Measurements from ENCODE around the gene C1orf35.

Gene C1orf35

GRCh38 chr1:228079013-228079412, 24.1 kb downstream of the C1orf35 start:
- DNase-seq (ENCODE audit: low read depth), result no peak

DNA sequence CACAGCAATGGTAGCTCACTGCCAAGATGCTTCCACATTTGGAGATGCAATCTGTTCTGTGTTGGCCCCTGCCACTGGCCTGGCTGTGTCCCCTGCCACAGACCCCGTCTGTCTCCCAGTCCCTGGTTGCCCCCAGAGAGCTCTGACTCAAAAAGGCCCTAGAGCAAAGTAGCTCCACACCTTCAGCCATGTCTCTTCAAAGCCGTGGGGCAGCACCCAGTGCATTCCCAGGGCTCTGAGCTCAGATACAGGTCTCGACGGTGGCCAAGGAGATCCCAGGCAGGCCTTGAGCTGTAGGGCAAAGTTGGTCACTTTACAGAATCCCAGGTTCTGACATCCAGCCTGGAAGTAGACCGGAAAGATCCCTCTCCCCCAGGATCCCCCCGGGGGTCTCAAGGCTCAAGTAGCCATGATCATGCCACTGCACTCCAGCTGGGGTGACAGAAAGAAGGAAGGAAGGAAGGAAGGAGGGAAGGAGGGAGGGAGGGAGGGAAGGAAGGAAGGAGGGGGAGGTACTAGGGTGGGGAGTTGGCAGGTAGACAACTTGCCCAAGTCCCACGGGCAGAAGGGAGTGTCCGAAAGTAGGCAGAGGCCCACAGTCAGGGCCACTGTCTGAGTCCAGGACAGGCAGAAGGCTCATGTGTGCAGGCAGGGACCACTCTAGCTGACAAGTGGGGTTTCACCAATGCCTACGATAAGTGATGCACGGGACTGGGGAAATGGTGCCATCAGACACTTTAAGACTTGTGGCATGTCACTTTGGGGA, 25.4 kb downstream of the C1orf35 start:
- no peak for DNase-seq (ENCODE audit: low read depth)

DNA sequence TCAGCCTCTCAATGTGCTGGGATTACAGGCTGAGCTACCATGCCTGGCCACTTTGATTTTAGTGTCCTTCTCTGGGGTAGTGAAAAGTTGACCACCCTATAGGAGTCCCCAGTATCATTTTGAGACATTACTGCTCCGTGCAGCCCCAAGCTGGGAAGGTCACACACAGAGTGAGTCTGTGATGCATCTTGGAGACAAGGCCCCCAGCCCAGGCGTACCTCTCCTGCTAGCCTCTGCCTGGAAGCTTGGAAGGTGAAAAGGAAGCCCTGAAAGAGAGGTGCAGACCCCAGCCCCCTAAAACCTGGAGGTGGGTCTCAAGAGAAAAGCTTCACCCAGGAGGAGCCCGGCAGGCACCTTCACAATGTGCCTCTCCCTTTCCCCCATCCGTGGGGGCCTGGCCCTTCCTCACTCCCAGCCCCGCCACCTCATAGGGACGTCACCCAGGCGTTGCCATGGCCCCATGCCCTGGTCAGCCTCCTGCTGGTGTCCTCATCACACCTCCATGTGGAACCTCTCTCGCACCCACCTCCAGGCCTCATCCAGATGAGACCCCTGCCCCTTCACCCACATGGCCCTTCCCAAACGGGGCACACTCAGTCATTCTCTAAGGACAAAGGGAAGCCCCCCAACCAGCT, 26.2 kb downstream of the C1orf35 start:
- no peak for DNase-seq (ENCODE audit: low read depth)

DNA sequence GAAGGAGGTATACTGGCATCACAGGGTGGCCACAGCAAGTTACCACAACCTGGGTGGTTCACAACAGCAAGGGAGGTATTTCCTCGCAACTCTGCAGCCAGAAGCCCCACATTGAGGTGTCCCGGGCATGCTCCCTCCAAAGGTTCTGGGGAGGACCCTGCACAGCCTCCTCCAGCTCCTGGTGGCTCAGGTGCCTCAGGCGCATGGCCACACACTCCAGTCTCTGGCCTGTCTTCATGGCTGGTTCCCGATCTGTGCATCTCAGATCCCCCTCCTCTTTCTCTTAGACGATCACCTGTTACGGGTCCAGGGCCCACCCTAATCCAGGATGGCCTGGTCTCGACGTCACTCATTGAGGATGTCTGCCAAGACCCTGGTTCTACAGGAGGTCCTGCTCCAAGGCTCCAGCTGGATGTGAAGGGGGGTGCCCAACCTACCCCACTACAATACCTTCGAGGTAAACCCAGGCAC, 27.3 kb downstream of the C1orf35 start:
- no peak for DNase-seq (ENCODE audit: low read depth)

GRCh38 chr1:228074954-228075730, 28.0 kb downstream of the C1orf35 start:
- no peak for DNase-seq (ENCODE audit: low read depth)

- no peak for DNase-seq (ENCODE audit: low read depth)
Measured at GRCh38 chr1:228073857-228074545, 29.1 kb downstream of the C1orf35 start.

- no peak for DNase-seq (ENCODE audit: low read depth)
Measured at GRCh38 chr1:228073061-228073856, 29.9 kb downstream of the C1orf35 start.

- DNase-seq (ENCODE audit: low read depth), result no peak
Measured at GRCh38 chr1:228072658-228073043, 30.5 kb downstream of the C1orf35 start.

DNA sequence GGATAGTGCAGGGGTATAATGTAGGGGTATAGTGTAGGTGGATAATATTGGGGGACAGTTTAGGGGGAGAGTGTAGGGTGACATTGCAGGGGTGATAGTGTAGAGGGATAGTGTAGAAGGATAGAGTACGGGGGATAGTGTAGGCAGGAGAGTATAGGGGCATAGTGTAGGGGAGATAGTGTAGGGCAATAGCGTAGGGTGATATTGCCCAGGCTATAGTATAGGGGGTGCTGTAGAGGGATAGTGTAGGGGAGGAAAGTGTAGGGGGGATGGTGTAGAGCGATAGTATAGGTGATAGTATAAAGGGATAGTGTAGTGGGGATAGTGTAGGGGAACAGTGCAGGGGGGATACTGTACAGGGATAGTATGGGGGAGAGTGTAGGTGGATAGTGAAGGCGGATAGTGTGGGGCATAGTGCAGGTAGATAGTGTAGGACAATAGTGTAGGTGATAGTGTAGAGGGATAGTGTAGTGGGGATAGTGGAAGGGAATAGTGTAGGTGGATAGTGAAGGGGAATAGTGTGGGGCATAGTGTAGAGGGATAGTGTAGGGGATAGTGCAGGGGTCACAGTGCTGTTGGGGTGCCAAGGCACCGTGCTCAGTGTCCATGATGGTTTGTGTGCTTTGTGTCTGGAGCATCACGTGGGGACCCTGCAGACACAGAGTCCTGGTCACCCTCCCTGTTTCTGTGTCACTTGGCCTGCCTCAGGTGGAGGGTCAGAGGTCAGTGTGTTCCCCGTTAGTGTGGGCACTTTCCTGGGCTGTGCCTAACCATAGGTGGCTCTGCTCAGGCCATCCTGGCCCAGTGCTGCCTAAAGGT, 31.1 kb downstream of the C1orf35 start:
- no peak for DNase-seq (ENCODE audit: low read depth)

- no peak for DNase-seq (ENCODE audit: low read depth)
Measured at GRCh38 chr1:228070851-228071250, 32.3 kb downstream of the C1orf35 start.

DNA sequence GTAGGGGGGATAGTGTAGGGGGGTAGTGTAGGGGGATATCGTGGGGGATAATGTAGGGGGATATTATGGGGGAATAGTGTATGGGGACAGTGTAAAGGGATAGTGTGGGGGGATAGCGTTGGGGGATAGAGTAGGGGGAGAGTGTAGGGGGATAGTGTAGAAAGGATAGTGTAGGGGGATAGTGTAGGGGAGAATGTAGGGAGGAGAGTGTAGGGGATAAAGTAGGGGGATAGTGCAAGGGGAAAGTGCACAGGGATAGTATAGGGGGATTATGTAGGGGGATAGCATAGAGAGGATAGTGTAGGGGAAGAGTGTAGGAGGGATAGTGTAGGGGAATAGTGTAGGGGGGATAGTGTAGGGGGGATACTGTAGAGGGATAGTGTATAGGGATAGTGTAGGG, 33.0 kb downstream of the C1orf35 start:
- no peak for DNase-seq (ENCODE audit: low read depth)

DNA sequence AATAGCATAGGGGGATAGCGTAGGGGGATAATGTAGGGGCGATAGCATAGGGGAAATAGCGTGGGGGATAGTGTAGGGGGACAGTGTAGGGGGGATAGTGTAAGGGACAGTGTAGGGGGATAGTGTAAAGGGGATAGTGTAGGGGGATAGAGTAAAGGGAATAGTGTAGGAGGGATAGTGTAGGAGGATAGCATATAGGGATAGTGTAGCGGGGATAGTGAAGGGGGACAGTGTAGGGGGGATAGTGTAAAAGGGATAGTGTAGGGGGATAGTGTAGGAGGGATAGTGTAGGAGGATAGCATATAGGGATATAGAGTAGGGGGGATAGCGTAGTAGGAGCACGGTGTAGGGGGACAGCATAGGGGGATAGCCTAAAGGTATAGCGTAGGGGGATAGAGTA, 34.8 kb downstream of the C1orf35 start:
- no peak for DNase-seq (ENCODE audit: low read depth)

GRCh38 chr1:228066891-228067654, 36.1 kb downstream of the C1orf35 start:
- no peak for DNase-seq (ENCODE audit: low read depth)

- DNase-seq (ENCODE audit: low read depth), result no peak
Measured at GRCh38 chr1:228066416-228066815, 36.7 kb downstream of the C1orf35 start.

DNA sequence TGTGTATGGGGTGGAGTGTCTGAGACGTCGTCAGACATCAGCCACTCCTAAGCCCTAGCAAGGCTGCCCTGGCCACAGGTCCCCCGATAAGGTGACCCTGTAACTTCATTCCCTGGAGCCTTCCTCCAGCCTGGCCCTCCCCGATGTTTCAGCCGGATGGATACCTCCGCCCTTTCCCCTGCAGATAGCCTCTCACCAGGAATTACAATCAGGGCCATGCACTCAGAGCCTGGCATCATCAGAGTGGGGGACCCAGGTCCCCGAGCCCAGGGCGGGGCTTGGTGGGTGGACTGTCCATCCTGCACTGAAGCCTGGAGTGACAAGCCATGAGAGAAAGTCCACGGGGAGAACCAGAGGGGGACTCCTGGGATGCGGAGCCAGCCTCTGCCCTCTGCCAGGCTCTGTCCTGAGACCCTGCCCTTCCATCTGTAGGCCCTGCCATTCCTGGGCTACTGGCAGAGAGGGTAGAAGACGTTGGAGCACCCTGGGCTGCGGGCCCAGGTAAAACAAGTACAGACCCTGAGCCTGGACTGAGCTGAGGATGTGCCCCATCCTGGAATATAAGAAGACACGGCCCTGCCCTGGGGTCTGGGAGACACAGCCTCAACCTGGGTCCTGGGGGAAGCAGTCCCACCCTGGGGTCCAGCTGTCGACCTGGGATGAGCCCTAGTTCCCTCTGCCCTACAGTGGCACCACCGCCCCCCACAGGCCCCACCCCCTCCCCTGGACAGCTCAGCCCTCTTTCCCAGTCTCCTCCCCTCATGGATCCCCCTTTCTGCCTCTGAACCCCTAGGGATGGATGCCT, 37.4 kb downstream of the C1orf35 start:
- DNase-seq (ENCODE audit: low read depth), result no peak

DNA sequence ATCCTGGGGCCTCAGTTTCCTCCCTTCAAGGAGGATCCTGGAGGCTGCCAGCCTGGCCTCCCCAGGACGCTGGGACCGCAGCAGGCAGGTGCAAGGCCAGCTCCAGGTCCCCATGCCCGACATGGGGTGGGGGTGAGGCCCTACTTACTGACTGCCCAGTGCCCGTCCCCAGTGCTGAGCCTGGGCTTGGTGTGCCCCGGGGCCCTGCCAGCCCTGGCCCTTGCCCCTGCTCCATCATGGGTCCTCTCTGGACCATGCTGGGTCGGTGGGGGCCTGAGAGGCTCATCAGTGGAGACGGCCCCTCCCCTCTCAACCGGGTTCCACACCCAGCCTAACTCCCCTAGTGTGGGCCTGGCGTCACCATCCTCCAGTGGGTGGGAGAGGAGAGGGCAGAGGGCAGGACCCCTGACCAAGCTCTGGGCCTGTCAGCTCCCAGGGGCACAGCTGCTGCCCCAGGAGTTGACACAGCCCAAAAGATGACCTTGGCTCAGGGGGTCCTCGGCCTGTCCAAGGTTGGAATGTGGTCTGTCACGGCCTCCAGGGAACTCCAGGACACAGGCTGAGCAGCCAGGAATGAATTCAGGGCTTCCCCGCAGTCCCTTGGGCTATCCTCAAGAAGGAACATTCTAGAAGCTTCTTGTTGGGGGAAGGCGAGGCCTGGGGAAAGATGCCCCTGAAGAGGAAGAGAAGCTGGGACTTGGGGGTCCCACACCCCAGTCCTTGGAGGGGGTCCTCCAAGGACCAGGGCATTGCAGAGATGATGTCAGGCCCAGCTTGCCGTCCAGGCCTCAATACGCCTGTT, 38.2 kb downstream of the C1orf35 start:
- no peak for DNase-seq (ENCODE audit: low read depth)

DNA sequence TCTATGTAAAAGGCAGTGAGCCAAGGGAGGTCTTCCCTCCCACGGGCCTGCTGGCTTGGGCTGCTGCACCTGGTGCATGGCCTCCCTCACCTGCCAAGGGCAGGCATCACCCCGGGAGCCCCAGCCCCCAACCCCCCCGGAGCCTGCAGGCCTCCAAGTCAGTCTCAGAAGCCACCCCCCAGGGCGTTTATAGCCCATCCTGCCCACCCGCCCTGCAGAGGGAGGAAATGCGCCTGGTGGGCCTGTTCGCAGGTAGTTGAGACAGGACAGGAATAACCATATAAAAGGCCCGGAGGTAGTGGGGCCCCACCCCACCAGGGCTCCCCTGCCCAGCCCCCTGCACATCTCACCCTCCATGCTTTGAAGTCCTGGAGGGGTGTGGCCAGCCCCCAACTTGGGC, 38.8 kb downstream of the C1orf35 start:
- no peak for DNase-seq (ENCODE audit: low read depth)
